Large intestine (tissue), 12 donors: ENCODE measurements around the gene DTNB. TPM values are rescaled to one million over a fixed set of nuclear protein-coding genes. Genes with fewer than 3 reads are reported as not detected.
"Not testable (repeated sequence)": the region's sequence is repeated elsewhere in the genome, so short reads cannot be mapped to it uniquely, and the experiment has no call there.

ENCODE experiments used
- DNase-seq, 2 donors: peaks; one replicate each; pipeline versions ENCODE4 v3.0.0 to v3.0.0-alpha.2; 2013
- H3K27ac ChIP-seq: one replicate; pipeline ENCODE4 v1.5.1; 2013; ENCODE audit warnings: low read length
- H3K27me3 ChIP-seq: 2 replicates; pipeline ENCODE4 v1.6.1; 2013; ENCODE audit warnings: low read length; ENCODE audit not compliant: control insufficient read depth, insufficient read depth
- H3K36me3 ChIP-seq: 2 replicates; pipeline ENCODE4 v1.6.1; 2013; ENCODE audit warnings: low read length; ENCODE audit not compliant: control insufficient read depth, insufficient read depth
- H3K4me1 ChIP-seq: one replicate; pipeline ENCODE4 v1.6.1; 2013; ENCODE audit warnings: low read length; ENCODE audit not compliant: control insufficient read depth, insufficient read depth
- H3K4me3 ChIP-seq: one replicate; pipeline ENCODE4 v1.5.1; 2013; ENCODE audit warnings: low read length
- H3K9me3 ChIP-seq: one replicate; pipeline ENCODE4 v1.6.1; 2013; ENCODE audit warnings: mild to moderate bottlenecking, low read depth, low read length, moderate library complexity; ENCODE audit not compliant: control insufficient read depth
- WGBS: methylation state at CpG from one replicate; pipeline ENCODE4 v1.1.5; 2013; ENCODE audit warnings: low lambda C conversion rate; ENCODE audit not compliant: insufficient coverage; 5-methylcytosine and 5-hydroxymethylcytosine counted together
- long read RNA-seq, 11 donors: transcript quantifications; one replicate each; lab custom pipeline, GENCODE V29; 2026
- polyA plus RNA-seq: library from polyadenylated mRNA; unstranded; fragments of 120-200 nt; gene quantifications from one replicate; pipeline ENCODE4 v1.2.1, GENCODE V29; 2013

Gene DTNB
- polyA plus RNA-seq, result 6.8 TPM
- long read RNA-seq, donor 1, result 0 reads
- long read RNA-seq, donor 2, result 0 reads
- long read RNA-seq, donor 3, result 0 reads
- long read RNA-seq, donor 4, result 0 reads
- long read RNA-seq, donor 5, partial matches to known transcripts, result 7 of 7 reads
- long read RNA-seq, donor 5, other reads (novel, unspliced or antisense), result 0 of 7 reads
- long read RNA-seq, donor 6, result 0 reads
- long read RNA-seq, donor 7, result 0 reads
- long read RNA-seq, donor 8, result 0 reads
- long read RNA-seq, donor 9, result 0 reads
- long read RNA-seq, donor 10, result 0 reads
- long read RNA-seq, donor 11, result 0 reads

GRCh38 chr2:25673300-25674076 lies at the start of gene DTNB:
DTNB (minus strand) TSS chr2:25673577; CDS start chr2:25652660, 20,917 bp downstream.
- Histone ChIP-seq H3K27me3 (peaks cover 2% of the 10 kb centered on the region), H3K36me3 (no peaks in the 10 kb centered on the region), H3K4me1 (peaks cover 7% of the 10 kb centered on the region), H3K9me3 (peaks cover 3% of the 10 kb centered on the region), H3K27ac (no peak within 1 kb of the TSS), H3K4me3 (peak within 1 kb of the TSS; percentile 71)
- peak; percentile 41 to 81 for DNase-seq
- WGBS, result no CpG with 5 or more reads among the region's 111 CpGs

- H3K9me3 ChIP-seq, result no peaks in the 10 kb centered on the region
- WGBS, result no CpG with 5 or more reads among the region's 3 CpGs
- no peak overlapping the region for H3K4me3 ChIP-seq
- no peak overlapping the region for H3K27ac ChIP-seq
- no peaks in the 10 kb centered on the region for H3K36me3 ChIP-seq
- H3K27me3 ChIP-seq, result no peaks in the 10 kb centered on the region
- no peaks in the 10 kb centered on the region for H3K4me1 ChIP-seq
- no peak for DNase-seq
Measured at GRCh38 chr2:25722224-25722623, 48.8 kb upstream of the DTNB start.

DNA sequence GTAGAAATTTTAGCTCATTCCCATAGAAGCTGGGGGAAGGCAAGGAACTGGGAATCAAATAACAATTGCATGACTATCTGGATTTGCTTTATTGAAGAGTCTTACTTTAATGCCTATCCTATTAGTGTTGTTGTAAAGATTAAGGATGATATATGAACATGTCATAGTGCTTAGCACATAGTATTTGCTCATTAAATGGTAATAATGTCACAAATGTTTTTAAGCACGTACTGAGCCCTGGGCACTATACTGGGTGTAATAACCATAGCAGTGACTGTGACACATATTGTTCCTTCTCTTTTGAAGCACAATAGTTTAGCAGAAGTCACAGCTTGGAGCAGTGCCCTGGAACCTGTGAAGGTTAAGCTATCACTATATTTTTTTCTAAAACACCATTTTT lies 47.2 kb upstream of the DTNB start:
- no peaks in the 10 kb centered on the region for H3K36me3 ChIP-seq
- no peaks in the 10 kb centered on the region for H3K9me3 ChIP-seq
- no peak overlapping the region for H3K27ac ChIP-seq
- DNase-seq, result no peak
- no peak overlapping the region for H3K4me3 ChIP-seq
- H3K4me1 ChIP-seq, result no peaks in the 10 kb centered on the region
- WGBS, result 67% methylated on average over 1 of the region's 1 CpG
- H3K27me3 ChIP-seq, result no peaks in the 10 kb centered on the region

DNA sequence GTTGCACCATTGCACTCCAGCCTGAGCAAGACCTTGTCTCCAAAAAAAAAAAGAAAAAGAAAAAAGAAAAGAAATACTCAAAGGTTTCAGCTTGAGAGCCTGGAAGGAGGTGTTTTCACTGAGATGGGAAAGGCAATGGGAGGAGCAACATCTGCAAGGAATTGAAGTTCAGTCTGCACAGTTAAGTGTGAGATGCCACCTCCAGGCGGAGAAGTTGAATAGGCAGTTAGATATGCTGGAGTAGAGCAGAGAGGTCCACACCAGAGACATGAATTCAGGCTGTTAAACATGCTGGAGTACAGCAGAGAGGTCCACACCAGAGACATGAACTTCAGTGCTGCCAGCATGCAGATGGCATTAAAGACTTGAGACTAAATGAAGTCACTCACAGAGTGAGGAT lies 41.4 kb upstream of the DTNB start:
- Histone ChIP-seq H3K36me3 (no peaks in the 10 kb centered on the region), H3K9me3 (no peaks in the 10 kb centered on the region), H3K4me1 (no peaks in the 10 kb centered on the region), H3K4me3 (no peak overlapping the region), H3K27ac (no peak overlapping the region), H3K27me3 (no peaks in the 10 kb centered on the region)
- DNase-seq, result no peak
- no CpG with 5 or more reads among the region's 1 CpG for WGBS

DNA sequence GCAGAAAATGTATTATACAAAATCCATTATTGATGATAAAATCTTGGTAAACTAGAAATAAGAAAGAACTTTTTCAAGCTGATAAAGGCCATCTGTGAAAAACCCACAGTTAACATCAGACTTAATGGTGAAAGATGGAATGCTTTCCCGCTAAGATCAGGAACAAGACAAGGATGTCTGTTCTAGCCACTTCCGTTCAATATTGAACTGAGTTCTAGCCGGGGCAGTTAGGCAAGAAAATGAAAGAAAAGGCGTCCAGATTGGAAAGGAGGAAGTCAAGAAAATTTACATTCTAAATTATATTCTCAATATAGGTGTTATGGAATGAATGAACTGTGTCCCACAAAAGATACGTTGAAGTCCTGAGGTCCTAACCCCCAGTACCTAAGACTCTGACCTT lies 39.1 kb upstream of the DTNB start:
- H3K4me3 ChIP-seq, result no peak overlapping the region
- 80% methylated on average over 1 of the region's 5 CpGs for WGBS

DNA sequence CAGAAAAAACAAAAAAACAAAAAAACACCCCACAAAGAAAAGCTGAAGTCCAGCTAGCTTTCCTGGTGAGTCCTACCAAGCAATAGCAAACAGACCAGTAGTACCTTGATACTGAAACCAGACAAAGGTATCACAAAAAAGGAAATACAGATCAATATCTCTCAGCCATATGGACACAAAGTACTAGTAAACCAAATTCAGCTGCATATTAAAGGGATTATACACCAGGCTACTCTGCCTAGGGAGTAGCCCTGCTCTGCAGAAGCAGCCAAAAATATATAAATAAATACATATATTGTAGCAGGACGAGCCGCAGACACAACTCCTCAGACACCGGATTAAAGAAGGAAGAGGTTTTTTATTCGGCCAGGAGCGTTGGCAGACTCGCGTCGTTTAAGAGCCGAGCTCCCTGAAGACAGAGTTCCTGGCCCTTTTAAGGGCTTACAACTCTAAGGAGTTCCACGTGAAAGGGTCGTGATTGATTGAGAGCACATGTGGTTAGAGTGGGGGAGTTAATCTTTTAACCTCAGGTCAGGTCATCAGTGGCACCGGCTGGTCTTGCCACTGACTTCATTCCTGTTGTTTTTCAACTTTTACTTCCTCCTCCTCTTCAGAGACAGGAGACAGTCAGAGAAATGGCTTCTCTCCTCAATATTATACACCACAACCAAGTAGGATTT lies 38.4 kb upstream of the DTNB start:
- WGBS, result 0% methylated on average over 1 of the region's 12 CpGs
- Histone ChIP-seq H3K27ac (no peak overlapping the region), H3K9me3 (no peaks in the 10 kb centered on the region), H3K4me1 (no peaks in the 10 kb centered on the region), H3K27me3 (no peaks in the 10 kb centered on the region), H3K4me3 (no peak overlapping the region), H3K36me3 (no peaks in the 10 kb centered on the region)
- no peak for DNase-seq

More for the DNA sequence above, 39.1 kb upstream of the DTNB start:
- H3K36me3 ChIP-seq, result no peaks in the 10 kb centered on the region
- no peak overlapping the region for H3K27ac ChIP-seq
- DNase-seq, result no peak
- no peaks in the 10 kb centered on the region for H3K4me1 ChIP-seq
- no peaks in the 10 kb centered on the region for H3K27me3 ChIP-seq
- no peaks in the 10 kb centered on the region for H3K9me3 ChIP-seq

GRCh38 chr2:25710750-25711149 lies 37.4 kb upstream of the DTNB start:
- no peaks in the 10 kb centered on the region for H3K4me1 ChIP-seq
- H3K36me3 ChIP-seq, result no peaks in the 10 kb centered on the region
- no peaks in the 10 kb centered on the region for H3K9me3 ChIP-seq
- H3K27me3 ChIP-seq, result no peaks in the 10 kb centered on the region
- DNase-seq, result no peak
- no peak overlapping the region for H3K27ac ChIP-seq
- WGBS, result no CpG with 5 or more reads among the region's 3 CpGs
- H3K4me3 ChIP-seq, result no peak overlapping the region

DNA sequence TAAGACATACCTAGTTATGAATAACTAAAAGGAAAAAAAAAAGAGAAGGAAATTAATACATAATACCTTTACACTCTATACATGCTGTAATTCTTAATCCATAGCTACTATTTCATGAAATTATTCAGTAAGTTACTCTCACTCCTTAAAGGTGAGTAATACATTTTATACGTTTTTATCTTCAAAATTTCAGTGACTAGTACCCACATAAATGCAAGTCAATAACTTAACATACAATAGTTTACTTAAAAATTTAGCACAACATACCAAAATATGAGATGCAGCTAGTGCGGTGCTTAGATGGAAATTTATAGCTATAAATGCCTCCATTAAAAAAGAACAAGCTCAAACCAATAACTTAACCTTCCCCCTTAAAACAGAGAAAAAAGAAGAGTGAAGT lies 36.0 kb upstream of the DTNB start:
- Histone ChIP-seq H3K4me1 (no peaks in the 10 kb centered on the region), H3K27me3 (no peaks in the 10 kb centered on the region), H3K9me3 (peaks cover 3% of the 10 kb centered on the region), H3K4me3 (no peak overlapping the region), H3K27ac (no peak overlapping the region), H3K36me3 (no peaks in the 10 kb centered on the region)
- WGBS, result 93% methylated on average over 2 of the region's 2 CpGs
- DNase-seq, result no peak

GRCh38 chr2:25707927-25708590 lies 34.7 kb upstream of the DTNB start:
- no peaks in the 10 kb centered on the region for H3K27me3 ChIP-seq
- no peaks in the 10 kb centered on the region for H3K36me3 ChIP-seq
- no peak for DNase-seq
- no peak overlapping the region for H3K4me3 ChIP-seq
- no peak overlapping the region for H3K27ac ChIP-seq
- WGBS, result no CpG with 5 or more reads among the region's 5 CpGs
- H3K4me1 ChIP-seq, result no peaks in the 10 kb centered on the region
- peaks cover 3% of the 10 kb centered on the region for H3K9me3 ChIP-seq

DNA sequence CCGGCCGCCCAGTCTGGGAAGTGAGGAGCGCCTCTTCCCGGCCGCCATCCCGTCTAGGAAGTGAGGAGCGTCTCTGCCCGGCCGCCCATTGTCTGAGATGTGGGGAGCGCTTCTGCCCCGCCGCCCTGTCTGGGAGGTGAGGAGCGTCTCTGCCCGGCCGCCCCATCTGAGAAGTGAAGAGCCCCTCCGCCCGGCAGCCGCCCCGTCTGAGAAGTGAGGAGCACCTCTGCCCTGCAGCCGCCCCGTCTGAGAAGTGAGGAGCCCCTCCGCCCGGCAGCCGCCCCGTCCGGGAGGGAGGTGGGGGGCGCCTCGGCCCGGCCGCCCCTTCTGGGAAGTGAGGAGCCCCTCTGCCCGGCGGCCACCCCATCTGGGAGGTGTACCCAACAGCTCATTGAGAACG lies 32.2 kb upstream of the DTNB start:
- not testable (repeated sequence) for H3K9me3 ChIP-seq, H3K4me1 ChIP-seq, H3K36me3 ChIP-seq, H3K4me3 ChIP-seq, H3K27me3 ChIP-seq, DNase-seq, H3K27ac ChIP-seq
- no CpG with 5 or more reads among the region's 33 CpGs for WGBS
